PFSK-1 (cell line): ENCODE results near the gene HDHD3.

Experiments
- FOXP2 ChIP-seq: optimal IDR thresholded peaks from 2 replicates; pipeline ENCODE3; 2011; ENCODE audit warnings: borderline replicate concordance, control low read depth, inconsistent platforms; ENCODE audit not compliant: insufficient read depth; ENCODE audit errors: extremely low read length, extremely low read depth
- POLR2AphosphoS5 ChIP-seq: IDR thresholded peaks from 2 replicates; pipeline ENCODE4 v1.6.1; 2012; ENCODE audit warnings: low read depth, mild to moderate bottlenecking, control low read depth, low read length, moderate library complexity
- REST ChIP-seq, 2 experiments: IDR thresholded peaks; 2 replicates each; pipeline versions ENCODE4 v1.6.1 to v1.8.0; 2011 to 2012; ENCODE audit warnings: low read depth in 2 of 2, low read length in 2 of 2, control low read depth in 1 of 2, inconsistent platforms in 1 of 2, mild to moderate bottlenecking in 1 of 2, moderate library complexity in 1 of 2; ENCODE audit not compliant: insufficient read depth in 1 of 2
- SIN3A ChIP-seq: IDR thresholded peaks from 2 replicates; pipeline ENCODE4 v1.6.1; 2012; ENCODE audit warnings: mild to moderate bottlenecking, low read length, moderate library complexity, borderline replicate concordance; ENCODE audit not compliant: insufficient read depth
- TAF1 ChIP-seq: IDR thresholded peaks from 2 replicates; pipeline ENCODE4 v1.6.1; 2012; ENCODE audit warnings: low read length, control low read depth, borderline replicate concordance; ENCODE audit not compliant: insufficient read depth

The HDHD3 gene

DNA sequence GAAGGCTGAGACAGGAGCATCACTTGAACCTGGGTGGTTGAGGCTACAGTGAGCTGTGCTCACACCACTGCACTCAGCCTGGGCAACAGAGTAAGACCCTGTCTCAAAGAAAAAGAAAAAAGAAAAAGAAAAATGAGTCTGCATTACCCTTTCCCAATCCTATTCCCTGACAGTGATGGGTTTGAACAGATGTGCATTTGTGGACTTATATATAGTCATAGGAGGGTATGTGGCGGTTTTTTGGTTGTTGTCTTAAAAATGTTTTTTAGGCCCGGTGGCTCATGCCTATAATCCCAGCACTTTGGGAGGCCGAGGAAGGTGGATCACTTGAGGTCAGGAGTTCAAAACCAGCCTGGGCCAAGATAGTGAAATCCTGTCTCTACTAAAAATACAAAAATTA, 13.4 kb downstream of the HDHD3 start:
- TF ChIP-seq POLR2AphosphoS5 (no peak), TAF1 (no peak), SIN3A (no peak), REST (IDR thresholded peaks at IDR 0.05; ENCODE audit: insufficient read depth in 1 of 2, low read depth in 2 of 2, low read length in 2 of 2) (no peak), FOXP2 (no peak)

- no peak for TF ChIP-seq REST (IDR thresholded peaks at IDR 0.05; ENCODE audit: insufficient read depth in 1 of 2, low read depth in 2 of 2, low read length in 2 of 2)
- TF ChIP-seq POLR2AphosphoS5: no peak
- no peak for TF ChIP-seq TAF1
- no peak for TF ChIP-seq FOXP2
- no peak for TF ChIP-seq SIN3A
Observed at GRCh38 chr9:113361304-113362018, 15.3 kb downstream of the HDHD3 start.

- TF ChIP-seq POLR2AphosphoS5: no peak
- no peak for TF ChIP-seq FOXP2
- TF ChIP-seq REST (IDR thresholded peaks at IDR 0.05; ENCODE audit: insufficient read depth in 1 of 2, low read depth in 2 of 2, low read length in 2 of 2): no peak
- TF ChIP-seq SIN3A: no peak
- TF ChIP-seq TAF1: no peak
Observed at GRCh38 chr9:113360242-113360842, 16.4 kb downstream of the HDHD3 start.

DNA sequence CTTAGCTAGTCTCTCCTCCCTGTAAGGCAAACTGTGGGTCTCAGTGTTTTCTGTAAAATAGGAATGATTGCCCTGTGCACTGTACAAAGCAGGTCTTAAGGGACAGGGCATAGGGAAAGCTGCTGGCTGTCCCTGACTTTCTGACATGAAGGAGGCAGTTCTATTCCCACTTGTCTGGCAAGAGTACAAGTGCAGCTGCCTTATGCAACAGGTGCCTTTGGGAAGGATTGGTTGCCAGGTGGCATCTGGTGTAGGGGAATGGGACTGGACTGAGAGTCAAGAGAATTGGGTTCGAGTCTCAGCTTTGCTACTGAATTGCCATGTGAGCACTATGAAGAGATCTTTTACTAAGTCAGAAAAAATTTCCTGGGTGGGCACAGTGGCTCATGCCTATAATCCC, 17.4 kb downstream of the HDHD3 start:
- TF ChIP-seq POLR2AphosphoS5: no peak
- TF ChIP-seq REST (IDR thresholded peaks at IDR 0.05; ENCODE audit: insufficient read depth in 1 of 2, low read depth in 2 of 2, low read length in 2 of 2): no peak
- TF ChIP-seq FOXP2: no peak
- TF ChIP-seq SIN3A: no peak
- no peak for TF ChIP-seq TAF1
